ENCODE results near the gene SHLD1.
"Not testable (repeated sequence)": the region's sequence is repeated elsewhere in the genome, so short reads cannot be mapped to it uniquely, and the experiment has no call there.

SHLD1 gene

DNA sequence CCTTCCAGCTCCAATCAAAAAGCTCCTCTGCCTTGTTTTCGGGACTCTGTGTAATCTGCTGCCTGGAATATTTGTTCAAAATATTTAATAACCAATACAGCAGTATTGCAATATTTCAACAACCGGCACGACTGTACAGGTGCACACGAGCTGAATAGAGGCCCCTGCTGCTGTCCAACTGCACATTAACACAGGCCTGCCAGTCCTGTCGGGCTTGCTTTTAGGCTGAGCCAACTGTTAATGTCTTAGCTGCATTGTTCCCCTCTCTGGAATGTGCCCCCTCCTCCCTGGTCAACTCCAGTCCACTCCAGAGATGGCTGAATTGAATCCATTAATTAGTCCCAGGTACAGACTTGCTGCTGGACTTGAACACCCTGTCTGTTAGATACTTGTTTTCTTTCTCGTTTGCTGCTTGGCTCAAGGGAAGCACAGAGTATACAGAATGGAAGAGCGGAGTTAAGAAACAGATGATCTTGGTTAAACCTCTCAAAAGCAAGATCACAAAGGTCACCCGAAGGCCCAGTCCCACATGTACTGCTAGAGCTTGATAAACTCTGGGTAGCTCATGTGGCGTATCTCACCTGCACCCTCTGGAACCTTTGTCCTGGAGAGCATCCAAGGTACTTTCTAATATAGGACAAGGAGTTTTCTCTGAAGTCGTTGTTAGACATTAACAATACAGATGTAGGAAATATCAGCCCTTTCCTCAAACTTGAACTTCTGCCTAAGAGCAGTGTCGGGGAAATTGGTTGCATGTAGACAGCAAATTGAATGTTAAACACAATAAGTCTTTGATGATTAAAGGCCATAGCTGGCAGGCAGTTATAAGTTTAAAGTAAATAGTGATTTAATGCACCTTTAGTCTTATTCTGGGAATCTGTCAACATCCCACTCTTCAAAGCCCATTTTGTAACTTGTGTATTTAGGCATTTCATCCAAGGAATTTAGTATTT, 31.9 kb downstream of the SHLD1 start:
- no peak for DNase-seq

- DNase-seq, result no peak
Observed at GRCh38 chr20:5784735-5785134, 34.5 kb downstream of the SHLD1 start.

GRCh38 chr20:5785146-5785545, 34.9 kb downstream of the SHLD1 start:
- no peak for DNase-seq

DNA sequence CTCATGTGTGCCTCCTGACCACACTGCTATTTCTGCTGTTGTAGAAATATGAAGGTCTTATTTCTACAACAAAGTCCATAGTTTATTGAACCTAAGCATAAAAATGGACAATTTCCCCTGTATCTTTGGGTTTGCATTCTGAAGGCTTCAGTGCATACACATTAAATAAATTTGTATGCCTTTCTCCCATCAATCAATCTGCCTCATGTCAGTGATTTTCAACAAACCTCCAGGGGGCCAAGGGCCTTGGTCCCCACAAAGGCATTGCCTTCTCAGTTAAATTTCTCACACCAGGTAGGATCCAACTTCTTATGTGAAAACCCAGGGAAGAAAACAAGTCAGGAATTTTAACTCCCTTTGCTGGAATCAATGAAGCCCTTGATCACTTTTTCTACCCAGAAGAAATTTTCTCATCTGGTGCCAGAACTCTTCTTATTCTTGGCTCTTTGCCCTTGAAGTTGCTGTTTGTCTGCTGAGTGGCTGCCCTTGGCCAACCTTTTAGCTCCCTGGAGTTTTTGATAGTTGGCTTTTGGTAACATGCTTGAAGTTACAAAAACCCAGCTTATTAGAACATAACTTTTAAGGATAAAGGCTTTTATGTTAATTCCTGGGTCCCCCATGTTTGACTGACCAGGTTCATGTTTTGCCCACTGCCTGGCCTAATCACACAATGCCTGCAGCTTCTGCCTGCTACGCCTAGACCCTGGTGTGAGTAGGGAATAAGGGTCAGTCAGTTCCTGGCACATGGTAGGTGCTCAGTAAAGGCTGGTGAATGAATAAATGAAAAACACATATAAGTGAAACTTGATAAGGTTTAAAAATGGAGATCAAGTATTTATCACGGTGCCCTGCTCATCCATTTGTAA, 37.0 kb downstream of the SHLD1 start:
- no peak for DNase-seq

- no peak for DNase-seq
Observed at GRCh38 chr20:5787796-5788165, 37.6 kb downstream of the SHLD1 start.

- peak; percentile 74 for DNase-seq
Observed at GRCh38 chr20:5788385-5788895, 38.2 kb downstream of the SHLD1 start.

DNA sequence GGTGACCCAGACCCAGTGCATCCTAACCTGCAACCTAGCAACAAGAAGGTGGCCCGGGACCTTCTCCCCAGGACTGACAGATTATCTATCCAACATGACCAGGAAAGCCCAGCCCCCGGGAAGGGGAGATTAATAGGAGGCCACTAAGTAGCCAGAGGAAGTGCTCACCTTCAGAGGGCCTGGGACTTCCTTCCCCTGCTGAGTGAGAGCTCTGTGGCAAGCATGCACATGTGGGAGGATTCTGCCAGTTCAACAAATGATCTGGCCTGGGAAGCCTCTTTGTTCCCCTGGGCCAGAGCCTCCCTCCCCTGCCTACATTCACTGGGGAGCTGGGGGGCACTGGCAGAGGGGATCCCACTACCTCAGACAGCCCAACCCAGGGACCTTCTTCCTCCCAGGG, 39.6 kb downstream of the SHLD1 start:
- no peak for DNase-seq

- no peak for DNase-seq
Observed at GRCh38 chr20:5793916-5794315, 43.7 kb downstream of the SHLD1 start.

GRCh38 chr20:5796331-5797040, 46.3 kb downstream of the SHLD1 start:
- DNase-seq, result no peak

DNA sequence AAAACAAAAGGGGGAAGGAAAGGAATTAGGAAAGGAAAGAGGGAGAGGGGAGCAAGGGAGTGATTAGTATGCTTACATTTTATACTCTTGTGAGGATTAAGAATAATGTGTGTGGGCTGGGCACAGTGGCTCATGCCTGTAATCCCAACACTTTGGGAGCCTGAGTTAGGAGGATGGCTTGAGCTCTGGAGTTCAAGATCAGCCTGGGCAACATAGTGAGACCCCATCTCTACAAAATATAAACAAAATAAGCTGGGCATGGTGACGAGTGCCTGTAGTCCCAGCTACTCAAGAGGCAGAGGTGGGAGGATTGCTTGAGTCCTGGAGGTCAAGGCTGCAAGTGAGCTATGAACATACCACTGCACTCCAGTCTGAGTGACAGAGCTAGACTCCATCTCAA, 47.0 kb downstream of the SHLD1 start:
- no peak for DNase-seq

DNA sequence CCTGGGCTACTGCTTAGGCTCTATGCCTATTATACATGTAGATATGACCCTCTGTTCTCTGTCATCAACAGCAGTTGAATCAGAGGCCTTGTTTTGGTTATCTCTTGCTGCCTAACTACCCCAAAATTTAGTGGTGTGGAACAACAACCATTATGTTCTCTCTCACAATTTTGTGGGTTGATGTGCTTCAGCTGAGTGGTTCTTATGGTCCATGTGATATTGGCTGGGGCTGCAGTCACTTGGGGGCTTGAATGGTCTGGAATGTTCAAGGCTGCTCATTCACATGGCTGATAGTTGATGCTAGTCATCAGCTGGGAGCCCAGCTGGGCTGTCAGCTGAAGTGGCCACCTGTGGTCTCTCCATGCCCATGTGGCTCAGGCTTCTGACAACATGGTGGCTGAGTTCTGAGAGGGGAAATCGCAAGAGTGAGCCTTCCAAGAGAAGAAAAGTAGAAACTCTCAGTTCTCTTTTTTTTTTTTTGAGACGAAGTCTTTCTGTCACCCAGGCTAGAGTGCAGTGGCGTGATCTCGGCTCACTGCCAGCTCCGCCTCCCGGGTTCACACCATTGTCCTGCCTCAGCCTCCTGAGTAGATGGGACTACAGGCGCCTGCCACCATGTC, 47.8 kb downstream of the SHLD1 start:
- DNase-seq, result no peak

GRCh38 chr20:5803754-5804303, 53.6 kb downstream of the SHLD1 start:
- DNase-seq, result not testable (repeated sequence)

- no peak for DNase-seq
Observed at GRCh38 chr20:5806457-5807263, 56.5 kb downstream of the SHLD1 start.

DNA sequence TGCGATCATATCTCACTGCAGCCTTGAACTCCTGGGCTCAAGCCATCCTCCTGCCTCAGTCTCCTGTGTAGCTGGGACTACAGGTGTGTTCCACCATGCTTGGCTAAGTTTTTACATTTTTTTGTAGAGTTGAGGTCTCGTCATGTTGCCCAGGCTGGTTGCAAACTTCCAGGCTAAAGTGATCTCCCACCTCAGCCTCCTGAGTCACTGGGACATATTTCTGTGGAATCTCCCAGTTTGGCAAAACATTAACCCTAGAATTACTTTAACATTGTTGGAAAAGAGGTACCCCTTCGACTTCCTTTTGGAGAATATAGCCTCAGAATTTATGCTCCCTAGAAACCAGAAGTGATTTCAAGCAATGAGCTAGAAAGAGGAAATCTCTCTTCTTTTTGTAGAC, 57.2 kb downstream of the SHLD1 start:
- no peak for DNase-seq

GRCh38 chr20:5808901-5809300, 58.7 kb downstream of the SHLD1 start:
- no peak for DNase-seq

DNA sequence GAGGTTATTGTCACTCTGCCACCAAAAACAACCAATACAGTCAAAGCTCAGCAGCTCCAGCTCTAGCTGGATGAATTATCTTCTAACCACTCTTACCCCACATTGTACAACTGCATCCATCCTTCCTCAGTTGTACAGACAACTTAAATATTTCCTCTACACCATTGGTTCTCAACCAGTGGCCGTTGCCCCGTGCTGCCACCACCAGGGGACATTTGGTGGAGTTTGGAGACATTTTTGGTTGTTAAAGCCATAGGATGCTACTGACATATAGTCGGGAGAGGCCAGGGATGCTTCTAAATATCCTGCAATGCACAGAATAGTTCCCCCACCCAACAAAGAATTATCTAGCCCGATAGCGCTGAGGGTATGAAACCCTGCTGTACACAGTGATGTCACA, 59.3 kb downstream of the SHLD1 start:
- no peak for DNase-seq

GRCh38 chr20:5810800-5811422, 60.7 kb downstream of the SHLD1 start:
- no peak for DNase-seq

DNA sequence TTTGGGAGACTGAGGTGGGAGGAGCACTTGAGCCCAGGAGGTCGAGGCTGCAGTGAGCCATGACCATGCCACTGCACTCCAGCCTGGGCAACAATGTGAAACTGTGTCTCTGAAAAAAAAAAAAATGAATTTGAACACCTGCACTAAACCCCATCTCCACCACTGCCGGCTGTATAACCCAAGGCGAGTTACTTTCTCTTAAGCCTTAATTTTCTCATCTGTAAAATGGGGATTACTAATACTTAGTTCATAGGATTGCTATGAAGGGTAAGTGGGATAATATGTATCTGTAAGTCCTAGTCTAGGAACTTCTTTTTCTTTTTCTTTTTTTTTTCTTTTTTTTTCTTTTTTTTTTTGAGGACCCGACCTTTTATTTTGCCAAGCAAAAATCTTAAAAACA, 61.5 kb downstream of the SHLD1 start:
- DNase-seq, result no peak

- no peak for DNase-seq
Observed at GRCh38 chr20:5818346-5818681, 68.1 kb downstream of the SHLD1 start.

DNA sequence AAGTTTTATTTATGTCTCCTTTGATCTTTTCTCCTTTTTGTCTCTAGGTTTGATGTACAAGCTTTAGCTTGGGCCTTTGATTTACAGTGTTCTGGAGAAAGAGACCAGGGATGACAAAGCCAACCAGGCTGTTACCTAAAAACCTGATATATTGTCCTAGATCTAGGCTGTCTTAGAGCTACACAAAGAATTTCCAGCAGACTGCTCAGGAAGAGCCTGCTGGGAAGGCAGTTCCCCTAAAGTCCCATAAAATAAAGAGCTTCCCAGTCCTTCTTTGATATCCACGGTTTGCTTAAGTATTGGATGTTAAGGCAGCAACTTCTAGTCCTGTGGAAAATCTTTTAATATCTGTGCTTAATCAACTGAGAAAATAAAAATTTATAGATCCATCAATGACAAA, 70.5 kb downstream of the SHLD1 start:
- no peak for DNase-seq

- DNase-seq, result no peak
Observed at GRCh38 chr20:5821627-5822215, 71.5 kb downstream of the SHLD1 start.

Measured in activated naive CD4-positive, alpha-beta T cell treated with anti-CD3 and anti-CD28 coated beads, Interleukin-2, amount 50 U/mL, for 16 hours (primary cell).